HG03432 (cell line): ENCODE results near the gene TRIM44.

Experiments used
- ATAC-seq: cut with Tn5 transposase; IDR thresholded peaks from one replicate; pipeline ENCODE4 v1.9.1; 2021; ENCODE audit warnings: mild to moderate bottlenecking, moderate library complexity; ENCODE audit not compliant: unreplicated experiment

The TRIM44 gene

DNA sequence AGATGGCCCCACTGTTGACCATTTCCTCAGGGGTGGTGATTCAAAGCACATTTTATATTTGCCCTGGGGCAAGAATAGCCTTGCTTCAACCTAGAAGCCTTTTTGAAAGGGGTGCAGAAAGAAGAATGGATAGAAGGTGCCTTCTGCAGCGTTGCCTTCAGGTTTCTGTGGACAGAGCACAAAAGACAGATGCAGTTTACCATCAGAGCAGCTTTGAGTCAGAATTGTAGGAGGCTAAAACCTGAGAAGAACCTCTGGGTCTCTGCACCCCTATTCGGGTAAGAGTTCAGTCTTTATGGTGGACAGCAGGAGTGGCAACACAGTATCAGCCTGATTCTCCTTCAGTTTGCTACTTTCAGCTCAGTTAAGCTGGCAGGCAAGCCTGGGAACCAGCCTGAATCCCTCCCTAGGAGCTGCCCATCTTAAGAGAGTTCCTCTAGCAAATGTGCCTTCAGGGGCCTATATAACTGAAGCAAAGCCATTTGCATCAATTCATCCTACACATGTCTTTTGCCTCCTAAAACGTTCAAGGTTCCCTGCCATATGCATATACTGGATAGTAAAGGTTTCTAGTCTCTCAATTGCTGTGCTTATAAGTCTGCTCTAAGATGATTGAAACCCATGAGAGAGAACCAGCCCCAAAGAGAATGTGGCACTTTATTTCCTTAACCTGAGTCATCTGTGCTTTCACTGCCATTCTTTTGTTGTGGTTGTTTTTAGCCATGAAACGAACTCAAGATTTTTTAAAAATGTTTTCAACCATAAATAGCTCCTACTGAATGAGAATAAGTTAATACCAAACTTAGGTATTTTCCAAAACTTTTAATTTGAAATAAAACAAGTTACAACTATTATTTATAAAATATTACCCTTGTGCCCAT is 123.0 kb downstream of the TRIM44 start:
- peak; percentile 78 for ATAC-seq

- ATAC-seq, result no peak
These were observed 123.6 kb downstream of the TRIM44 start for GRCh38 chr11:35786188-35786587.

DNA sequence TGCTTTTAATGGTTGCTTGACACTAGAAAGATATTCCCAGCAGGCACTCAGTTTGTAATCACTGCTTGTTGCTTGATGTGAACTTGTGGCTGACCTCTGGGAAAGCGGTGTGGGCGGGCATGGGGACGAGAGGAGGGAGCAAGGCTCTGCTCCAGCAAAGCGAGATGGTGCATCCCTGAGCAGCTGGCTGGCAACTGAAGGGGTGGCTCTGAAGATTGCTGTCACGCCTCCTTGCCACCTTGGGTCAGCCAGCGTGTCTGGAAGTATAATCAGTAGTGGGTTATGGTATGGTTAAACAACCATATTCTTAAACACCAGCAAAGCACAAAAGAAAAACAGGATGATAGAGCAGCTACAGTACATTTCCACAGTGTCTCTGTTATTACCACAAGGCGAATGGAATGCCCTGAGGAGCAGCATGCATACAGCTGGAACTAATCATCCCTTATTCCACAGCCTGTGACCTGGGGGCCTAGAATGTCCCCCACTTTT is 124.5 kb downstream of the TRIM44 start:
- no peak for ATAC-seq

DNA sequence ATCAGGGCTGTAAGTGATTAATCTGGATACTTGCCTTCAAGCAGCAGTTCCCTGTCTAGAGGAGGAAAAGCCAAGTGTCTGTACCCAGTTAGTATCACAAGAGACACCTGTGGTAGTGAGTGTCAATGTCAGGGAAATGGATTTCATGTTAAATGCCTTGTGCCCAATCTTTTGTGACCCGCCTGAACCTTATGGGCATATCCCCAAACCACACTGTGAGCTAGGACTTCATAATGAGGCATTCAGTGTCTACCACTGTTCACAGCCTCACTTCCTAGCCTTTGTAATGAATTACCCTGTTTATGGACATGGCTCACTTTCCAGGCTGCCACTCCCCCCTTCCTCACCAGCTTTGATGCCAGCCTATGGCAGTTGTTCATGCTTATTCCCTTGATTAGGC is 125.1 kb downstream of the TRIM44 start:
- ATAC-seq, result no peak

DNA sequence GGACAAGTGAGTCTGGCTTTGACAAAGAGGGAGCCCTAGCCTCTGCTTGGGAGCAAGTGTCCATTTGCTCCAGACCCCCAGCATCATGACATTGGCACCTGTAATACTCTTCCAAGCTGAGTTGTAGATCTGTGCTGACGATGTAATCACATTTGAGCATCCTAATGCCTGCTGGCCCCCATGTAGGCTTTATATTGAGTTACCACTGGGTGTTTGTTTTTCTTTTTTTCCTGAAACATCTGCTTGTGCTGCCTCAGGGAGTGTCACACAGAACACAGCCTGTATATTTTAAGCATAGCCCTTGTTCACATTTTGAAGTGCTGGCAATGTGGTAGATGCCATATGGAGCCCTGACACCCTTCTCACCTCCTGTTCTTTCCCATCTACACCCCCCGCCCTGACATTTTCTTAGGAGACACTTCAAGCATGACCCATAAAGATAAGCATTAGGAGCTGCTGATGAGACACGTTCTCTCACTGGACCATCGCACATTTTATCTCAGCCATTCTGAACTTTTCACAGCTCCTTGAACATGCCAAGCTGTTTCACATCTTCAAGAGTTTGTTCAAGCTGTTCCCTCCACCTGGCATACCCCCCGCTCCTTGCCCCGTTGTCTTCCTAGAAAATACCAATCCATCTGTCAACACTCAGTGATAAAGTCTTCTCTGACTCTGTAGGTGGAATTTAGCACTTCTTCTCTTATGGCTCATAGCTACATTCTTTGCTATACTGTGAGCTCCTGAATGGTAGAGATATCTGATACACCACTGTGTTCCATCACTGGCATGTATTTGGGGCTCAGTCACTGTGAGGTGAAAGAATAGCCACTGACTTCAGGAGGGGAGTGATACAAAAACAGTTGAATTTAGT is 128.7 kb downstream of the TRIM44 start:
- no peak for ATAC-seq

GRCh38 chr11:35792148-35792845 is 129.7 kb downstream of the TRIM44 start:
- ATAC-seq, result peak; percentile 6

GRCh38 chr11:35792846-35793192 is 130.2 kb downstream of the TRIM44 start:
- peak; percentile 67 for ATAC-seq

DNA sequence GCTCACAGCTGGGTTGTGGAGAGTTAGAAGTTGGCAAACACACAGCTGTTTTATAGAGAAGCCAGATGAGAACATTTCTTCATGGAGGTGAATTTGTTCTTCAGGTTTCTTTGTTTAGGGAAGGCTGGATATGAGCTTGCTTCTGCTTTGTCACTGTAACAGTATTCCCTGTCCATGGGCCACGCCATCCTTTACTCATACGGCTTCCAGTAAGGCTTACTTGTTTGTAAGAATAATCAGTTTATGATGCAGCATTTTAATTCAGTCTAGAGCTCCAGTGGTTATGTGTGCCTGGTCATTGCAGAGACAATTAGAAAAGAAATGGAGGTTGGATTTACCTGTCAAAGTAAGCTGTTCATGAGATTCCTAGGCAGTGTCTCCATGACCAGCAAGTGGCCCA is 131.8 kb downstream of the TRIM44 start:
- no peak for ATAC-seq

- no peak for ATAC-seq
These were observed 132.3 kb downstream of the TRIM44 start for GRCh38 chr11:35794850-35795249.

DNA sequence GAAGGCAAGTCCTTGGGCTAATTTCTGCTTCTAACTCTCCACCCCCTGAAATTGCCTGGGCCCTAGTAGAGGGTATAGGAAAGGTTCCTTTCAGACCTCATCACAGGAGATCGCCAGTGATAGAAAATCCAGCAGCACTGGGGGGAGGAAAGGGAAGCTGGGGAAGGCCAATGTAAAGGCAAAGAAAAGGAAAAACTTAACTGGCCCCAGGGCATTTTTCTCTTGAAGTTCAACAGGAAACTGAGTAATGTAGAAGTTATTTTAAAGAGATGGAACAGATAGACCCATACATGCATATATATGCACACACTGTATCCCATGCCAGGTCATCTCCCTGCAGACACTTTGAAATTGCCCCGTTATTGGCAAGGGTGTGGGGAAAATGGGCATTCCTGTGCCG is 134.0 kb downstream of the TRIM44 start:
- ATAC-seq, result no peak

- no peak for ATAC-seq
These were observed 135.8 kb downstream of the TRIM44 start for GRCh38 chr11:35798423-35798822.

- ATAC-seq, result no peak
These were observed 136.4 kb downstream of the TRIM44 start for GRCh38 chr11:35798983-35799382.

DNA sequence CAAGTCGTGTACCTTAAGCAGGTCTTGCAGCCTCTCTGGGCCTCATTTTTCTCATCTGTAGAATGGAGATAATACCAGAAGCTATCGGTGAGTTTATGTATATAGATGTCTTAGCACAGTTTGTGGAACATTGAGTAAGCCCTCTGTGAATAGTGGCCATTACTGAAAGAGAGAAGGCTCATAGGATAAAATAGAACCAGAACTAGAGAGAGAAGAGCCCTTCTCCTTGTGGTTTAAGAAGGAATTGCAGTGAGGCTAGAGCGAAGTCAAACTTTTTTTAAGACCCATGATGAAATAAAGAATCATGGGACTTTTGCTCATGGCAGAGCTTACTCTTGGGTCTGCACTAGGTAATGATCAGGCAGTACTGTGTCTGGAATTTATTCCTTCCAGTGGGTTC is 137.1 kb downstream of the TRIM44 start:
- ATAC-seq, result no peak

DNA sequence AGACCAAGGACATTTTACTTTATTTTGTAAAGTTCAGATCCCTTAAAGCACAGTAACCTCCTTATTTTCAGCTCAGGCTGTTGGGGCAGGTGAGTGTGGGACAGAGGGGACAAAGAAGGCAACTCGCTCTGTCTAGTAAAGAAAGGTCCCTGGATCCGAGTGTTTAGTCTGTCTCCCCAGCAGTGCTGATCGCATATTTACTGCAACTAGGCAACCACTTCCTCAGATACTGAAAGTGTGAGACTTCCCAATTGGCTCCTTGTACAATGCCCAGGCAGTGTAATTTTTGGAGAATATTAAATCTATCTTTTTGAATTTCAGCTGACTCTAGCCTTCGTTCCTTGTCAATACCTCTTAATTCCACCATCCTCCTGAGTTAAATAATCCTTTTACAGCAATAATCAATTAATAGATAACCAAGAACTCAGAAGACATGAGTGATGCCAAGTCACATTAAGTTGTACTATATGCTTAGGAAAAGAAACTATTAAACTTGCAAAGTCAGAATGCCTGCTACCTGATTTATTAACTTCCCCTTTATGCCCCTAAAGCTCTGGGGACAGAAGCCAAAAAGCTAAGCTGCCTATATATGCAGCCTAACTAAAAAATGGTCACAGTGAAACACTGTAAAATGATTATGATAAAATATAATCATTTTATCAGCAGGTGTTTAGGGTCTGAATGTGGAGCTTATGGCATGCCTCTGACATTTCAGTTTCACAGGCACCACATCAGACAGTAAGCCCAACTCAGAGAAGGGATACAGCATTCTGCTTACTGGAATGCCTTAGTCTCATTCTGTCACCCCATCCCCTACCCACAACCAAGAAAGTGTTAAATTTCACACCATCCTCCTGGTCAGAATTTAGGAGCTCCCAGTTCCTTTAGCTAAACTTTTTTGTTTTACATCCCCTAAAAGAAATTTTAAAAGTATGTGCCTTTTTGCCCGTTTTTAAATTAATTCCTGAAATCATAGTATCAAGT is 138.7 kb downstream of the TRIM44 start:
- ATAC-seq, result peak; percentile 78

DNA sequence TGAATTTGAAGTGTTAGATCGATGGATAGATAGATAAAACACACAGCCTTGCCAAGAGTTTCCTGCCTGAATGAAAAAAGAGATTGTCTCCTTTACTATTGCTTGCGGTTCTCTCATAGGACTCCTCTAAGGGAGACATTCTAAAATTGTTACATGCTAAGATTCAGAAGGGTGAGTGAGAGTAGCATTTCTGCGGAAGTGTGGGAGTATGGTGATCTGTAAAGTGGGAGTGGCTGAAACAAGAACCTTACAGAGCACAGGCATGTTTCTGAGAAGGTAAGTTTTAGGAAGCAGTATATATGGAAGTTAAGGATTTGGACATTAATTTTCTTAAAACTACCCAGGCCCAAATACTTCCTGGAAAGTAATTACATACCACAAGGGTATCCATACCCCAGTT is 139.6 kb downstream of the TRIM44 start:
- no peak for ATAC-seq

GRCh38 chr11:35802672-35803071 is 140.1 kb downstream of the TRIM44 start:
- ATAC-seq, result no peak

- no peak for ATAC-seq
These were observed 140.5 kb downstream of the TRIM44 start for GRCh38 chr11:35803115-35803514.

DNA sequence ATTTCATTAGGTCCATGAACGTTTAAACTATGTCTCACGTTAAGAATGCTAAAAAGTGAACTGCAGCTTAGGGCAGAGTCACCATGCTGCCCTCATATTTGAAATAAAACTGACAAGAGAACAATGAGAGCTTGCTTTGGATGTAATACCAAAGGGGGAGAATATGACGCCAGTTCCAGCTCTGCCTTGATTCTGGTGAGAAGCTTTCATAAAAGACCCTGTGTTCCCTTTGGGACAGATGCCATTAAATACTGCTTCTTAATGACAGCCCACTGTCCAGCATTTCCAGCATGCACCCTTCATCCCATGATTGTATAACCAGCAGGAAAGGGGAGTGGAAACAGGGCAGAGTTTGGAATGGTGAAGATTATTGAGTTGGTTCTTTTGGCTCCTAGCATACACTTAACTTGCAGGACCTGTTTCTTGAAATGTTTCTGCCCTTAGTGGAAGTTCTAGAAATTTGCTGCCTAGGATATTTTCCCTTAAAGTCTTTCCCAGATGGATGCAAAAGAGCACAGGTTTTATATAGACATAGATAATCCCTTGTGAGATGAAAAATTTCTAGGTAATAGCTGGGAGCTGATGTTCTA is 142.0 kb downstream of the TRIM44 start:
- no peak for ATAC-seq

DNA sequence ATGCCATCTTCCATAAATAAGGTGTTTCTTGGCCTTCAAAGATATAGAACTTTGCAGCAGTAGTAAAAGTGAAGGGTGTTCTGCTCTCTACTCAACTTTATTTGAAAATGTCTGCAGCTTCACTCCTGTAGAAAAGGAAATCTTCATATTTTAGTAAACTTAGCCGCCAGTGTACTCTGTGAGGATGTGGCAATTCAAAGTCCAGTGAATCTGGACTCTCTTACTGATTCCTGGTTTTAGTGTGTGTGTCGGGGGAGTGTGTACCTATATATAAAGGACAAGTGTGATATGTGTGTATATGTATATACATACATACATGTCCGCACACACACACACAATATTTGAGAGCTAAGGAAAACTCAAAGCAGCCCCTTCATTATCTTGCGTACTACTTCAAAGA is 147.0 kb downstream of the TRIM44 start:
- ATAC-seq, result no peak
